Breast epithelium (tissue), 4 donors: ENCODE results near the gene HIPK2. TPM values are rescaled to one million over a fixed set of nuclear protein-coding genes. Genes with fewer than 3 reads are reported as not detected.
A peak's percentile ranks its signal among the peaks of the same experiment; 100 is the strongest.

Experiments
- DNase-seq, 2 donors: peaks; one replicate each; pipeline ENCODE4 v3.0.0-alpha.2; 2019; ENCODE audit warnings: low spot score in 2 of 2
- H3K27ac ChIP-seq, 2 donors: fragments of 200-600 bp; sonication (generic) in 1 of 2; one replicate each; pipeline ENCODE4 v1.5.1; 2016 to 2019; ENCODE audit warnings: mild to moderate bottlenecking in 1 of 2
- H3K27me3 ChIP-seq, 2 donors: fragments of 200-600 bp; sonication (generic) in 1 of 2; one replicate each; pipeline versions ENCODE4 v1.5.1 to v1.6.0; 2017 to 2019; ENCODE audit warnings: control low read depth in 1 of 2, mild to moderate bottlenecking in 1 of 2
- H3K36me3 ChIP-seq: fragments of 200-600 bp; one replicate; pipeline ENCODE4 v1.5.1; 2019
- H3K4me1 ChIP-seq, 2 donors: fragments of 200-600 bp; sonication (generic); one replicate each; pipeline ENCODE4 v1.5.1; 2016 to 2019; ENCODE audit warnings: control low read depth in 1 of 2
- H3K4me3 ChIP-seq, 3 donors: fragments of 200-600 bp; sonication (generic); 1 replicate in 2 of 3; 2 replicates in 1 of 3; pipeline ENCODE4 v1.5.1; 2016 to 2019; ENCODE audit warnings: mild to moderate bottlenecking in 3 of 3, moderate library complexity in 2 of 3
- H3K9me3 ChIP-seq, 2 donors: fragments of 200-600 bp; sonication (generic) in 1 of 2; one replicate each; pipeline ENCODE4 v1.5.1; 2016 to 2019; ENCODE audit warnings: control low read depth in 1 of 2
- POLR2A ChIP-seq: fragments of 450-650 bp; IDR thresholded peaks from one replicate; pipeline ENCODE4 v1.6.1; 2016; ENCODE audit warnings: antibody characterized with exemption, mild to moderate bottlenecking, moderate library complexity
- POLR2AphosphoS5 ChIP-seq, 3 donors: sonication (generic); formaldehyde crosslinking; IDR thresholded peaks; one replicate each; pipeline ENCODE4 v1.6.1; 2017; ENCODE audit warnings: antibody characterized with exemption in 3 of 3
- intact Hi-C: fragments of 100-400 bp; cut with DNase I; formaldehyde crosslinking; loops from one replicate; pipeline ENCODE4 v1.15.1; 2023; ENCODE audit warnings: low total_unique reads
- total RNA-seq, 3 donors: library from RNA; depleted of rRNA; stranded (reverse); fragments of >200 nt; gene quantifications; one replicate each; pipeline ENCODE4 v1.1.0, GENCODE V29; 2016
- TF ChIP-seq, protein P1 (sequence below), 3 donors: fragments of 450-650 bp; IDR thresholded peaks; one replicate each; pipeline ENCODE4 v1.5.1; 2016 to 2017; ENCODE audit warnings: antibody characterized with exemption in 3 of 3, mild to moderate bottlenecking in 3 of 3, moderate library complexity in 3 of 3

Gene HIPK2
- total RNA-seq, 3 donors from 2014 or later: 26.4 to 31.8 (median 31.1) TPM

DNA sequence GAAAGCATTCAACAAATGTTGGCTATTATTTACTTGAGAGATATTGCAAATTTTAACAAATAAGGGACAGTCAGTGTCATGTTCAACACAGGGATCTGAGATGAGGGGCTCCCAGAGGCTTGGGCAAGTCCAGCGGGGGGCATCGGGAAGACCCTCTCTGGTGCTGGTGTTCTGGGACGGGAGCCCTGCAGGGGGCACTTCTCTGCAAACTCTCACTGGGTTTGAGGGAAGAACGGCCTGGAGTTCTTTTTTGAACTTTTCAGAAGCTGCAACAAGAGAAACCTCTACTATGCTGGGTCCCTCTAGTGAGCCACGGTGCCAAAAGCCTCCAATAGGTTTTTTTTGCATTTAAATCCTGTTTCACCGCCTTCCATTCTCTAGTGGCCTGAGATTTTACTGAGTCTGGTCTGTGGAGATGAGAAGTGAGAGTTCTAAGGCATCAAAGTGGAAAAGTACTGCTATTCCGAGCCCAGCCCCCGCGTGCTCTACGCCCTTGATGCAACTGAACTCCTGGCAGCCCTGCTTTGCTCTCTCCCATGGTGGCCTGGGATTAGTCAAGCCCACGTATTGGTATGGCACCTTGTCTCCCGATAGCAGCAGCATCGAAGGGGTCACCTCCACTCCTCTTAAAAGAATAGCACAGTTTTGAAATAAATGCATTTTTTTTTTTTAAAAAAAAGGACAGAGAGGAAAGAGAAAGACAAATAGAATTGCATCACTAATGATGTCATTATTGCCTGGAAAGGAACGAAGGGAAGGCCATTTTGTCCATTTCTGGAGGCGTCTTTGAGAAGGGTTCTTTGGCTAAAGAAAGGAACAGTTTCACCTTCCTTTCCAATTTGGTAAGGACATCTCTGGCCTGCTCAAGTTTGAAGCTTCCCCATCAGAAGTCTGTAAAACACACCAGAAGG, 210.8 kb downstream of the HIPK2 start:
- TF ChIP-seq POLR2AphosphoS5 (IDR thresholded peaks at IDR 0.05) (no peak), POLR2A (no peak)
- TF ChIP-seq, protein P1, sequence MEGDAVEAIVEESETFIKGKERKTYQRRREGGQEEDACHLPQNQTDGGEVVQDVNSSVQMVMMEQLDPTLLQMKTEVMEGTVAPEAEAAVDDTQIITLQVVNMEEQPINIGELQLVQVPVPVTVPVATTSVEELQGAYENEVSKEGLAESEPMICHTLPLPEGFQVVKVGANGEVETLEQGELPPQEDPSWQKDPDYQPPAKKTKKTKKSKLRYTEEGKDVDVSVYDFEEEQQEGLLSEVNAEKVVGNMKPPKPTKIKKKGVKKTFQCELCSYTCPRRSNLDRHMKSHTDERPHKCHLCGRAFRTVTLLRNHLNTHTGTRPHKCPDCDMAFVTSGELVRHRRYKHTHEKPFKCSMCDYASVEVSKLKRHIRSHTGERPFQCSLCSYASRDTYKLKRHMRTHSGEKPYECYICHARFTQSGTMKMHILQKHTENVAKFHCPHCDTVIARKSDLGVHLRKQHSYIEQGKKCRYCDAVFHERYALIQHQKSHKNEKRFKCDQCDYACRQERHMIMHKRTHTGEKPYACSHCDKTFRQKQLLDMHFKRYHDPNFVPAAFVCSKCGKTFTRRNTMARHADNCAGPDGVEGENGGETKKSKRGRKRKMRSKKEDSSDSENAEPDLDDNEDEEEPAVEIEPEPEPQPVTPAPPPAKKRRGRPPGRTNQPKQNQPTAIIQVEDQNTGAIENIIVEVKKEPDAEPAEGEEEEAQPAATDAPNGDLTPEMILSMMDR (IDR thresholded peaks at IDR 0.05): no peak

GRCh38 chr7:139566075-139566474, 211.7 kb downstream of the HIPK2 start:
- Histone ChIP-seq H3K4me3 (no peak overlapping the region), H3K4me1 (no peaks in the 10 kb centered on the region), H3K36me3 (no peaks in the 10 kb centered on the region), H3K27ac (no peak overlapping the region), H3K9me3 (no peaks in the 10 kb centered on the region), H3K27me3 (no peaks in the 10 kb centered on the region)
- TF ChIP-seq, protein P1 (IDR thresholded peaks at IDR 0.05): no peak
- TF ChIP-seq POLR2A: no peak
- TF ChIP-seq POLR2AphosphoS5 (IDR thresholded peaks at IDR 0.05): no peak
- intact Hi-C loops: no loop called here
- DNase-seq: no peak

More for the DNA sequence above, 210.8 kb downstream of the HIPK2 start:
- peak in 1 of 2 donors; percentile 7 for DNase-seq
- no peaks in the 10 kb centered on the region for H3K4me1 ChIP-seq
- no peak overlapping the region for H3K27ac ChIP-seq
- H3K27me3 ChIP-seq: no peaks in the 10 kb centered on the region
- intact Hi-C loops: no loop called here
- no peaks in the 10 kb centered on the region for H3K9me3 ChIP-seq
- no peak overlapping the region for H3K4me3 ChIP-seq
- no peaks in the 10 kb centered on the region for H3K36me3 ChIP-seq

GRCh38 chr7:139563856-139564255, 213.9 kb downstream of the HIPK2 start:
- Histone ChIP-seq H3K4me3 (no peak overlapping the region), H3K36me3 (no peaks in the 10 kb centered on the region), H3K27me3 (no peaks in the 10 kb centered on the region), H3K4me1 (no peaks in the 10 kb centered on the region), H3K9me3 (no peaks in the 10 kb centered on the region), H3K27ac (no peak overlapping the region)
- peak in 1 of 2 donors; percentile 3 for DNase-seq
- TF ChIP-seq POLR2A (no peak), POLR2AphosphoS5 (IDR thresholded peaks at IDR 0.05) (no peak)
- TF ChIP-seq, protein P1 (IDR thresholded peaks at IDR 0.05): no peak
- intact Hi-C loops: no loop called here

DNA sequence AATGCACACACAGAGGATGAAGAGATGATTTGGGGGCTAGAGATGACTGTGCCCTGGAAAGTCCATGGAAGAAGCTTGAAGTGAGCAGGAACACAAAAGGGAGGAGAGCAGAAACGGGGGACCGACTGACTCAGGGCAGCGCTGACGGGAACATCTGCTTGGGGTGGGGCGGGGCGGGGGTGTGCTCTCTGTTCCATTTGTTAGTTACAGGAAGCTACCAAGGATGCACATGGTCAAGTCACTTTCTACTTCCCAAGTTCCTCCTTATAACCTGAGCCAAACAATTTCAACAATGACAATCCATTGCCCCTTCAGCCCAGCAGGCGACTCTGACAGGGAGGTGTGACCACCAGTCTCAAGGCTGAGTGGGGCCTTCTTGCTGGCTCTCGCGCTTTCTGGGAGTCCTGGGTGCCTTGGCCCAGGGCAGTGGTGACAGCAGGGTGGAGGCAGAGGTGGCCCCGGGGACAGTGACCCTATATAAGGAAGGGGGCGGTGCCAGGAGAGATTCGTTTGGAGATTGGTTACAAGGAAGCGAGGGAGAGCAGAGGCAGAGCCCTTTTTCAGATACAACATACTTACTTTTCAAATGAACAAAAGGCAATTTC, 214.7 kb downstream of the HIPK2 start:
- no peaks in the 10 kb centered on the region for H3K9me3 ChIP-seq
- intact Hi-C loops: no loop called here
- TF ChIP-seq POLR2A (no peak), POLR2AphosphoS5 (IDR thresholded peaks at IDR 0.05) (no peak)
- TF ChIP-seq, protein P1 (IDR thresholded peaks at IDR 0.05): no peak
- no peaks in the 10 kb centered on the region for H3K36me3 ChIP-seq
- H3K4me3 ChIP-seq: no peak overlapping the region
- no peaks in the 10 kb centered on the region for H3K27me3 ChIP-seq
- H3K4me1 ChIP-seq: no peaks in the 10 kb centered on the region
- H3K27ac ChIP-seq: no peak overlapping the region
- no peak for DNase-seq

- Histone ChIP-seq H3K9me3 (no peaks in the 10 kb centered on the region), H3K4me1 (no peaks in the 10 kb centered on the region), H3K36me3 (no peaks in the 10 kb centered on the region), H3K4me3 (no peak overlapping the region), H3K27me3 (no peaks in the 10 kb centered on the region), H3K27ac (no peak overlapping the region)
- TF ChIP-seq, protein P1 (IDR thresholded peaks at IDR 0.05): no peak
- intact Hi-C loops: no loop called here
- DNase-seq: no peak
Observed at GRCh38 chr7:139562491-139562890, 215.3 kb downstream of the HIPK2 start.
